ENCODE data around the gene TOX4.
A peak's percentile ranks its signal among the peaks of the same experiment; 100 is the strongest.

The TOX4 gene

DNA sequence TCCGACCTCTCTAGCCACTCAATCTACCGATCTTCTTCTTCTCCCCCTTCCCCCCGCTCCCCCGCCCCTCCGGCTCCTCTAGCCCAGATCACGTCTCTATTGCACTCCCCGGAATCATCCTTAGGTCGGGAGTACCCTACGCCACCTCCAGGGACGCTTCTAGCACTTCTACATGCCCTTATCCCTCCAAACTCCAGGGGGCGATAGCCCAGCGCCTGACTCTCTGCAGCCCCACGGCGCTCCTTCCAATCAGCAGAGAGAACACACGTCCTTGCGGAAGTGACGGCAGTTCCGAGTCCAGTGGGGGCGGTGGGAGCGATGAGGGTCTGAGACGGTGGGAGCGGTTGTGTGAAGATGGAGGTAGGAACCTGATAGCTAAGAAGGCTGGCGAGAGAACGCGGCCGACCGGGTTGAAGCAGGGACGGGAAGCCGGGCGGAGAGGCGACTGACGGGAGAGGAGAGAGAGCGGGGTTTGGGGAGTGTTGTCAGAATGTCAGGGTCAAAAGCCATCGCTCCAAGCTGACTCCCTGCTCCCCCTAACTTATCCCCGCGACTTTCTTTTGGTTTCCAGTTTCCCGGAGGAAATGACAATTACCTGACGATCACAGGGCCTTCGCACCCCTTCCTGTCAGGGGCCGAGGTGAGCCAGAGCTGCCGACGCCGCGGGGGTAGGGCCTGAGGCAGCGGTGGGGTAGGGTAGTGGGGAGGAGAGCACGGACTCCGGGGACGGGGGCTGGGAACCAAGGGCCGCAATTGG lies at the start of gene TOX4, which contains the start of gene RAB2B:
TSS of gene TOX4 (plus strand) at position 271 of the 757 bp plus-strand sequence. CDS start at position 355, 84 bp downstream.
TSS of gene RAB2B (minus strand) at position 35 of the 757 bp plus-strand sequence. CDS start 87 bp downstream, outside the sequence.
- peaks cover 21% of the 10 kb centered on the region for H3K79me2 ChIP-seq (ENCODE audit: insufficient read depth, low read length)
- peaks cover 18% of the 10 kb centered on the region; the same call in 1 of the 2 replicates for H3K36me3 ChIP-seq (ENCODE audit: insufficient read depth, low read length)
- no peaks in the 10 kb centered on the region for H3K9me3 ChIP-seq (ENCODE audit: low read length)
- no peaks in the 10 kb centered on the region for H3K27me3 ChIP-seq (ENCODE audit: insufficient read depth, low read length)
- TF ChIP-seq, protein P1, sequence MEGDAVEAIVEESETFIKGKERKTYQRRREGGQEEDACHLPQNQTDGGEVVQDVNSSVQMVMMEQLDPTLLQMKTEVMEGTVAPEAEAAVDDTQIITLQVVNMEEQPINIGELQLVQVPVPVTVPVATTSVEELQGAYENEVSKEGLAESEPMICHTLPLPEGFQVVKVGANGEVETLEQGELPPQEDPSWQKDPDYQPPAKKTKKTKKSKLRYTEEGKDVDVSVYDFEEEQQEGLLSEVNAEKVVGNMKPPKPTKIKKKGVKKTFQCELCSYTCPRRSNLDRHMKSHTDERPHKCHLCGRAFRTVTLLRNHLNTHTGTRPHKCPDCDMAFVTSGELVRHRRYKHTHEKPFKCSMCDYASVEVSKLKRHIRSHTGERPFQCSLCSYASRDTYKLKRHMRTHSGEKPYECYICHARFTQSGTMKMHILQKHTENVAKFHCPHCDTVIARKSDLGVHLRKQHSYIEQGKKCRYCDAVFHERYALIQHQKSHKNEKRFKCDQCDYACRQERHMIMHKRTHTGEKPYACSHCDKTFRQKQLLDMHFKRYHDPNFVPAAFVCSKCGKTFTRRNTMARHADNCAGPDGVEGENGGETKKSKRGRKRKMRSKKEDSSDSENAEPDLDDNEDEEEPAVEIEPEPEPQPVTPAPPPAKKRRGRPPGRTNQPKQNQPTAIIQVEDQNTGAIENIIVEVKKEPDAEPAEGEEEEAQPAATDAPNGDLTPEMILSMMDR (IDR thresholded peaks at IDR 0.05; ENCODE audit: low read length) = peak; percentile 92
- TF ChIP-seq EZH2 (IDR thresholded peaks at IDR 0.05; ENCODE audit: borderline replicate concordance, low read length) = no peak
- H3K27ac ChIP-seq (ENCODE audit: low read depth, low read length, poor library complexity, severe bottlenecking) = peak within 1 kb of the TSS; percentile 56
- no peaks in the 10 kb centered on the region for H3F3A ChIP-seq (ENCODE audit: insufficient read depth, low read length)
- H4K20me1 ChIP-seq (ENCODE audit: insufficient read depth, low read length) = no peaks in the 10 kb centered on the region
- H3K9me2 ChIP-seq (ENCODE audit: low read depth, low read length) = no peaks in the 10 kb centered on the region
- peak within 1 kb of the TSS; percentile 60 for H2AFZ ChIP-seq (ENCODE audit: low read length)
- peak within 1 kb of the TSS; percentile 94 for H3K4me3 ChIP-seq (ENCODE audit: low read depth, low read length, poor library complexity, severe bottlenecking)
- peak within 1 kb of the TSS; percentile 95 for H3K9ac ChIP-seq (ENCODE audit: low read length)
- H3K4me2 ChIP-seq (ENCODE audit: low read length) = peak within 1 kb of the TSS; percentile 99
- H3K4me1 ChIP-seq (ENCODE audit: insufficient read depth, low read length, severe bottlenecking) = peaks cover 21% of the 10 kb centered on the region

DNA sequence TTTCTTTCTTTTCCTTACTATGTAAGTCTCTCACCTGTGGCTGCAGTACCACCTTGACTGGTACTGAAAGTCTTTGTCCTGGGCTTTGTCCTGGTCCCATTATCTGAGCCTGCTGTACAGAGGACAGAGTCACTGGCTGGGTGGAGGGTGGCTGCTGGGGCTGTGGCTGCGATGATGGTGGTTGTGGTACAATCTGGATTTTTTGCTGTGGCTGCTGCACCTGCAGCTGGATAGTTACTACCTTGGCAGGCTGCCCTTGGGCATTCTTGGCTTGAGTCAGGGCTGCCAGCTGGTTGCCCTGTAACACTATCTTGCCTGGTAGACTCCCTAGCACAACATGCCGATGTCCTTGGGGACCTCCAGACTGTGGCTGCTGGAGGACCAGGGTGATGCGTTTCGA lies 48.1 kb upstream of the TOX4 start:
- H3K36me3 ChIP-seq (ENCODE audit: insufficient read depth, low read length) = peaks cover 79% of the 10 kb centered on the region
- H3K27me3 ChIP-seq (ENCODE audit: insufficient read depth, low read length) = no peaks in the 10 kb centered on the region
- H3K4me2 ChIP-seq (ENCODE audit: low read length) = no peak overlapping the region
- no peak overlapping the region for H3K27ac ChIP-seq (ENCODE audit: low read depth, low read length, poor library complexity, severe bottlenecking)
- H3K4me3 ChIP-seq (ENCODE audit: low read depth, low read length, poor library complexity, severe bottlenecking) = no peak overlapping the region
- no peaks in the 10 kb centered on the region for H3F3A ChIP-seq (ENCODE audit: insufficient read depth, low read length)
- no peaks in the 10 kb centered on the region for H3K9me2 ChIP-seq (ENCODE audit: low read depth, low read length)
- no peak overlapping the region for H2AFZ ChIP-seq (ENCODE audit: low read length)
- peaks cover 24% of the 10 kb centered on the region for H3K79me2 ChIP-seq (ENCODE audit: insufficient read depth, low read length)
- H4K20me1 ChIP-seq (ENCODE audit: insufficient read depth, low read length) = no peaks in the 10 kb centered on the region
- TF ChIP-seq, protein P1 (IDR thresholded peaks at IDR 0.05; ENCODE audit: low read length) = no peak
- no peak for TF ChIP-seq EZH2 (IDR thresholded peaks at IDR 0.05; ENCODE audit: borderline replicate concordance, low read length)
- H3K9me3 ChIP-seq (ENCODE audit: low read length) = no peaks in the 10 kb centered on the region
- no peak overlapping the region for H3K9ac ChIP-seq (ENCODE audit: low read length)
- no peaks in the 10 kb centered on the region for H3K4me1 ChIP-seq (ENCODE audit: insufficient read depth, low read length, severe bottlenecking)

- H3K9me2 ChIP-seq (ENCODE audit: low read depth, low read length) = no peaks in the 10 kb centered on the region
- no peak overlapping the region for H3K4me3 ChIP-seq (ENCODE audit: low read depth, low read length, poor library complexity, severe bottlenecking)
- H3K36me3 ChIP-seq (ENCODE audit: insufficient read depth, low read length) = peaks cover 61% of the 10 kb centered on the region
- H3K4me1 ChIP-seq (ENCODE audit: insufficient read depth, low read length, severe bottlenecking) = peaks cover 8% of the 10 kb centered on the region
- no peak overlapping the region for H3K4me2 ChIP-seq (ENCODE audit: low read length)
- H3K79me2 ChIP-seq (ENCODE audit: insufficient read depth, low read length) = peaks cover 46% of the 10 kb centered on the region
- no peak overlapping the region for H2AFZ ChIP-seq (ENCODE audit: low read length)
- no peaks in the 10 kb centered on the region for H3F3A ChIP-seq (ENCODE audit: insufficient read depth, low read length)
- TF ChIP-seq, protein P1 (IDR thresholded peaks at IDR 0.05; ENCODE audit: low read length) = no peak
- TF ChIP-seq EZH2 (IDR thresholded peaks at IDR 0.05; ENCODE audit: borderline replicate concordance, low read length) = no peak
- H3K9me3 ChIP-seq (ENCODE audit: low read length) = no peaks in the 10 kb centered on the region
- no peaks in the 10 kb centered on the region for H4K20me1 ChIP-seq (ENCODE audit: insufficient read depth, low read length)
- no peaks in the 10 kb centered on the region for H3K27me3 ChIP-seq (ENCODE audit: insufficient read depth, low read length)
- H3K9ac ChIP-seq (ENCODE audit: low read length) = no peak overlapping the region
- H3K27ac ChIP-seq (ENCODE audit: low read depth, low read length, poor library complexity, severe bottlenecking) = no peak overlapping the region
Measured at GRCh38 chr14:21431126-21431525, 45.9 kb upstream of the TOX4 start.

All from OCI-LY1 (cell line).